Memory B cell (primary cell): Measurements from ENCODE around the gene GRK5.

Source experiments
- ATAC-seq: fragments of 150-1000 bp; cut with Tn5 transposase; 2 replicates; pipeline ENCODE4 v1.10.0; 2021; ENCODE audit warnings: low read depth, mild to moderate bottlenecking, moderate library complexity
- DNase-seq, 2 donors: peaks; one replicate each; pipeline ENCODE4 v3.0.0; 2022; ENCODE audit warnings: low spot score in 2 of 2
- H3K27ac Mint-ChIP-seq: one replicate; pipeline ENCODE4 v1.8.0; 2022; ENCODE audit warnings: mild to moderate bottlenecking, moderate library complexity, mixed read lengths
- H3K27me3 Mint-ChIP-seq: one replicate; pipeline ENCODE4 v1.8.0; 2022; ENCODE audit warnings: mixed read lengths
- H3K36me3 Mint-ChIP-seq: one replicate; pipeline ENCODE4 v1.8.0; 2022; ENCODE audit warnings: mild to moderate bottlenecking, mixed read lengths
- H3K4me1 Mint-ChIP-seq: one replicate; pipeline ENCODE4 v1.8.0; 2022; ENCODE audit warnings: mixed read lengths
- H3K4me3 Mint-ChIP-seq: one replicate; pipeline ENCODE4 v1.8.0; 2022; ENCODE audit warnings: mild to moderate bottlenecking, moderate library complexity, mixed read lengths
- H3K9me3 Mint-ChIP-seq: one replicate; pipeline ENCODE4 v1.8.0; 2022; ENCODE audit warnings: mixed read lengths

GRK5 gene

DNA sequence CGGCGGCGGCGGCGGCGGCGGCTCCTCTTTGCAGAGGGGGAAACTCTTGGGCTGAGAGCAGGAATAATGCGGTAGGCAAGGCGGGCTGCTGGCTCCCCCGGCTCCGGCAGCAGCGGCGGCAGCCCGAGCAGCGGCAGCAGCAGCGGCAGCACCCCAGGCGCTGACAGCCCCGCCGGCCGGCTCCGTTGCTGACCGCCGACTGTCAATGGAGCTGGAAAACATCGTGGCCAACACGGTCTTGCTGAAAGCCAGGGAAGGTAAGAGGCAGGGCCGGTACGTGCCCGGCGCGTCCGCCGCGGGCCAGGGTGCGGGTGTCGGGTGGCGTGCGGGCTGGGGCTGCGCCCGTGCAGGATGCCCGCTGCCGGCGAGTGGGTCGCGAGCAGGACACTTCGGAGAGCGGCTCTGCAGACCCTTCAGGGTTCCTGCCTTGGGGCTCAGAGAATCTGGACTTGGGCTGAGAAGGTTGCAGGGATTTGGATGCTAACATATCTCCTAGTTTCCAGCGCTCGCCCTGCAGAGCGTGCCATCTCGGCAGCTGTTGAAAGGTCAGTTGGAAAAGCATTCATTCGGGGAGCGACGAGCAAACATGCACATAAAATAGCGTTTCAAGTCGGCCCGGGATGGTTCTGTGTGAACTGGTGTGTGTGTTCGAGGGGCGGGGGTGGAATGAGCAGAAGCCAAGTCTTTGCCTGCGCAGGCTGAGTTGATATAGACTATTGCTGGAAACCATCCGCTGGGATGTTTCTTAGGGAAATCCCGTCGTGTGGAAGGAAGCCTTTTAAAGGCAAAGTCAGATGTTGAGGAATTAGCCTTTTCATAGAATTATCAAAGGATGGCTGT, 562 bp downstream of the GRK5 start:
- DNase-seq (peak in 1 of 2 donors; percentile 55), ATAC-seq (no peak)
- H3K27me3 Mint-ChIP-seq: no peaks in the 10 kb centered on the region
- no peaks in the 10 kb centered on the region for H3K36me3 Mint-ChIP-seq
- H3K4me3 Mint-ChIP-seq: peak overlapping the region; percentile 98
- no peaks in the 10 kb centered on the region for H3K9me3 Mint-ChIP-seq
- peaks cover 23% of the 10 kb centered on the region for H3K4me1 Mint-ChIP-seq
- peak overlapping the region; percentile 96 for H3K27ac Mint-ChIP-seq

DNA sequence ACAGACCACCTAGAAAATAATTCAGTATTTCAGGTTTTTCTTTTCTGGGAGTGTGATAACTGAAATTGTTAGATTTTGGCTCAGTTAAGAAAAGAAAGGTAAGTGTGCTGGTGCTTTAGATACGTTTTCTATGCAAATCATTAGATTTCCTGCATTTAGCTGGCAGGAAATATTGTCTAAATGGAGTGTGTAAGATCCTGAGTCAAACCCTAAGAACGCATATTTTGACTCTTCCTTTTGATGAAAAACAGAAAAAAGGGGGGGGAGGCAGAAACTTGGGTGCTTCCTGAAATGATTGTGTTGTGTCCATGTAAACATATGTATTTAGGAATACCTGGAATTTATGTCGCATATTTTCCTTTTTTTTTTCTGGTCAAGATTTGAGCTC, 1.2 kb downstream of the GRK5 start:
- peak overlapping the region; percentile 98 for H3K4me3 Mint-ChIP-seq
- H3K27me3 Mint-ChIP-seq: no peaks in the 10 kb centered on the region
- peaks cover 23% of the 10 kb centered on the region for H3K4me1 Mint-ChIP-seq
- no peak for DNase-seq
- no peak for ATAC-seq
- no peaks in the 10 kb centered on the region for H3K9me3 Mint-ChIP-seq
- H3K27ac Mint-ChIP-seq: peak overlapping the region; percentile 96
- no peaks in the 10 kb centered on the region for H3K36me3 Mint-ChIP-seq

- H3K4me1 Mint-ChIP-seq: peaks cover 26% of the 10 kb centered on the region
- ATAC-seq (peak; percentile 23), DNase-seq (peak; percentile 47 to 52)
- H3K4me3 Mint-ChIP-seq: peak overlapping the region; percentile 98
- peaks cover under 1% of the 10 kb centered on the region for H3K36me3 Mint-ChIP-seq
- H3K27ac Mint-ChIP-seq: peak overlapping the region; percentile 96
- no peaks in the 10 kb centered on the region for H3K9me3 Mint-ChIP-seq
- no peaks in the 10 kb centered on the region for H3K27me3 Mint-ChIP-seq
Observed at GRCh38 chr10:119209035-119209735, 1.8 kb downstream of the GRK5 start.

DNA sequence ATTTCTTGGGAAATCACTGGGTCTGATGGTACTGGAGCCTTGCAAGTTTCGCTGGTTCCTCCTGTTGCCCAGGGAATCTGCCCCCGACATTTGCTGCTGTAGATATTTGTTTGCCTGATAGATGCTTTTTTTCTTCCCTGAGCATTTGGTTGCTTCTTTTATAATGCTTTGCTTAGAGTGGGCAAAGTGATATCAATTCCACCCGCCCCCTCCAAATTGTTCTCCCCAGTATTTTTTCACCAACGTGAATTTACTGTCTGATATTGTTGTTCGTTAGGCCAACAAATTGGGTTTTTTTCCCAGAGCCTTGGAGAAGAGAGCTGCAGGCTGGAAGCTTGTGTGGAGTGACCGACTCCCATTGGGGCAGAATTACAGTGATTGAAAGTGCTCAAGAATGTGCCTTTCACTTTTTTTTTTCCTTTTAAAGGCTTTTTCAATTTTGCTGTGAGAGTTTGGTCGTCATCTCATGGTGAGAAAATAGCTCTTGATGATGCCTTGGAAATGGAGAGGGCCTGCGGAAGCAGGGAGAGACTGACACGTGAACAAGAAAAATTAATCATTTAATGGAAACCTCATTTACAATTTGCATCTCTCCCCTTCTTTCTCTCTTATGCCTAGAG, 2.5 kb downstream of the GRK5 start:
- H3K4me1 Mint-ChIP-seq: peaks cover 28% of the 10 kb centered on the region
- no peaks in the 10 kb centered on the region for H3K27me3 Mint-ChIP-seq
- no peaks in the 10 kb centered on the region for H3K9me3 Mint-ChIP-seq
- DNase-seq (no peak), ATAC-seq (no peak)
- peak overlapping the region; percentile 98 for H3K4me3 Mint-ChIP-seq
- peak overlapping the region; percentile 96 for H3K27ac Mint-ChIP-seq
- peaks cover 2% of the 10 kb centered on the region for H3K36me3 Mint-ChIP-seq

GRCh38 chr10:119210633-119211032, 3.3 kb downstream of the GRK5 start:
- Mint-ChIP-seq H3K27me3 (no peaks in the 10 kb centered on the region), H3K4me1 (peaks cover 32% of the 10 kb centered on the region), H3K36me3 (peaks cover 3% of the 10 kb centered on the region), H3K4me3 (no peak overlapping the region), H3K27ac (no peak overlapping the region), H3K9me3 (no peaks in the 10 kb centered on the region)
- DNase-seq (no peak), ATAC-seq (no peak)

- H3K9me3 Mint-ChIP-seq: no peaks in the 10 kb centered on the region
- ATAC-seq: no peak
- DNase-seq: no peak
- peaks cover 3% of the 10 kb centered on the region for H3K36me3 Mint-ChIP-seq
- H3K27me3 Mint-ChIP-seq: no peaks in the 10 kb centered on the region
- H3K4me3 Mint-ChIP-seq: no peak overlapping the region
- H3K27ac Mint-ChIP-seq: peak overlapping the region; percentile 24
- peaks cover 31% of the 10 kb centered on the region for H3K4me1 Mint-ChIP-seq
Observed at GRCh38 chr10:119211176-119211575, 3.8 kb downstream of the GRK5 start.

DNA sequence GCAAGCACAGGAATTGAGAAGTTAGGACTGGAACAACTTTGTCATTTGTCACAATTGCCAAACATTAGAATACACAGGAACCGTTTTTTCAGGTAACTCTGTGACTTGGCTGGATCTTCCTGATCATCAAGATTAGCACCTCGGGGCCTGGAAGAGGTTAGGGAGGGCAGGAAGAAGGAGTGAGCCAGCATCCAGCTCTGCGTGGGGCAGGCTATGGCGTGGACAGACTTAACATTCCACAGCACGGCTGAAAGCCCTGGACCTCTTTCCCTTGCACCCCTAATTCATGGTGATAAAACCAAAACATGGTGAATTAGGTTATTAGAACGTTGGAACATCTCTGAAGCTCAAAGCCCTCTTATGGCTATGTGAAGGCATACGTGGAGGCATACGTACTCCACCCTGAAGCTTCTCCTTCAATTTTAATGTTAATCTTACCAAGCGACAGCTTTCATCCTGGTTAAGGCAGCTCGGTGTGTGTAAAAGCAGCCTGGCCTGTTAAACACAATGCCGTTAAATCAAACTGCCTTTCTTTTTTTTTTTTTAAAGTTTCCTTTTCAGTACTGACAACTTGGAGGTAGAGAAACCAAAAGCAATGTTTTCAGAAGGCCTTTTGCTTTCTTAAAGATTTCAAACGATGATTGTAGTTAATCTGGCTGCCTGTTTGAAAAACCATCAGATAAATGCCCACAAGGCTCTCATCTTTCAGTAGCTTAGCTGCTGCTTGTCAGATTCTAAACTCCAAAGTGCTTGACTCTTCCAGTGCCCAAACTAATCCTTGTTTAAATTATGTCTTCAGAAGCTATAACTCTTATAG, 4.5 kb downstream of the GRK5 start:
- no peak for DNase-seq
- Mint-ChIP-seq H3K27ac (peak overlapping the region; percentile 24), H3K4me3 (no peak overlapping the region), H3K4me1 (peaks cover 26% of the 10 kb centered on the region), H3K9me3 (no peaks in the 10 kb centered on the region), H3K27me3 (no peaks in the 10 kb centered on the region), H3K36me3 (peaks cover 3% of the 10 kb centered on the region)
- no peak for ATAC-seq

DNA sequence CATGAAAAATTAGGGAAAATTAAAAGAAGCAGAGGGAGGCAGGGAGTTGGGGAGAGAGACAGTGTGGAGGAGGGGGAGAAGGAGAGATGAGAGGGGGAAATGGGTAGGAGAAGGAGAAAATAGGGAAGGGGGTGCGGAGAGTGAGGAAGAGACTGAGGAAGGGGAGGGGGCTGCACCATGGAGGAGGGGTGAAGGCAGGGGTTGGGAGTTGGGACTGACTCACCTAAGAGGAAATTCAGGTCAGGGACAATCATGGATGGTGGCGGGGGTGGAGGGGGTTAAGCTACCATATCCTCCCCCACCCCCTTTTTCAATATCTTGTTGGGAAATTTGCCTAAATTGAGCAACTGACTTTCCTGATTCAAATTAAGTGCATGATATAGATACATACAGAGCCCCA, 8.0 kb downstream of the GRK5 start:
- ATAC-seq: no peak
- Mint-ChIP-seq H3K27ac (peak overlapping the region; percentile 82), H3K27me3 (no peaks in the 10 kb centered on the region)

GRCh38 chr10:119216127-119216526, 8.8 kb downstream of the GRK5 start:
- Mint-ChIP-seq H3K9me3 (no peaks in the 10 kb centered on the region), H3K27me3 (no peaks in the 10 kb centered on the region), H3K4me3 (no peak overlapping the region), H3K36me3 (peaks cover 3% of the 10 kb centered on the region), H3K4me1 (peaks cover 30% of the 10 kb centered on the region), H3K27ac (no peak overlapping the region)
- ATAC-seq (no peak), DNase-seq (no peak)

More for the DNA sequence above, 8.0 kb downstream of the GRK5 start:
- no peaks in the 10 kb centered on the region for H3K9me3 Mint-ChIP-seq
- H3K4me3 Mint-ChIP-seq: no peak overlapping the region
- DNase-seq: no peak
- peaks cover 28% of the 10 kb centered on the region for H3K4me1 Mint-ChIP-seq
- peaks cover 3% of the 10 kb centered on the region for H3K36me3 Mint-ChIP-seq

DNA sequence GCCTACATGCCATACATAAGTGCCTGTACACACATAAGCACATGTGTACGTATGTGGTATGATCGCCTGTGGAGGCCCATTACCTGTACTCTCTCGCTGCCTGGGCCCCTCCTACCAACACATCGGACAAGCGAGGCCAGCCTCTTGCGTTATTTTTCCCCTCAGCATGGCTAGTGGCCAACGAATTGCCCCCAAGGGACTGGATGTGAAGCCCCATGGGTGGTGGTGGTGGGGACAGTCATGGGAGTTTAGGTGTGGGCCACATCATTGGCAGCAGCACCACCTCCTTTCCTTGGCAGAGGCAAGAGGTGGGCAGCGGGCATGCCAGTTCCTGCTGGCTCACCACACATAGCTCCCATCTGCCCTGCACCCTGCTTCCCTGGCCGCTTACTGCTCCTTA, 10.0 kb downstream of the GRK5 start:
- Mint-ChIP-seq H3K4me1 (peaks cover 40% of the 10 kb centered on the region), H3K27ac (peak overlapping the region; percentile 31)

DNA sequence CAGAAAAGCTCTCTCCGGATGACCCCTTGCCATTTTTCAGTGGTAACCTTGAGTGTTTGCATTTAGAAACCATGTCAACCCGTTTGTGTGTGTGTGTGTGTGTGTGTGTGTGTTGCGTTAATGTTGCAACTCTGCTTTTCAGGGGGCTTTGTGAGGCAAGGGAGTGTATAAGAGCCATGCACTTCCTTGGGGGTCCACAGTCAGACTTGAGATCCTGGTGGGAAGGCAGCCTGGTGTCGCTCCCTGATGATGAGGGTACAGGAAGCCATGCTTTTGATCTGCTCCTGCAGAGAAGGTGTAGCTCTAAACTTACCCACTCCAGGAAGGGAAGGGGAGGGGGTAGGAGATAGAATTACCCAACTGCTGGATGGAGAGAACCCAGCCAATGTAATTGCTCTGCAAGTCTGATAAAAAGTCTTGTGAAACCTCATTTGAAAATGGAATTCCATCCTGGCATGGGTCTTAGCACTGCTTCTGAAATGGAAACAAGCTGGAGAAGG, 10.7 kb downstream of the GRK5 start:
- ATAC-seq (no peak), DNase-seq (no peak)
- H3K9me3 Mint-ChIP-seq: no peaks in the 10 kb centered on the region
- H3K36me3 Mint-ChIP-seq: peaks cover 3% of the 10 kb centered on the region
- peaks cover 38% of the 10 kb centered on the region for H3K4me1 Mint-ChIP-seq
- peak overlapping the region; percentile 47 for H3K27ac Mint-ChIP-seq
- H3K4me3 Mint-ChIP-seq: no peak overlapping the region
- H3K27me3 Mint-ChIP-seq: no peaks in the 10 kb centered on the region

More for the DNA sequence above, 10.0 kb downstream of the GRK5 start:
- H3K36me3 Mint-ChIP-seq: peaks cover 3% of the 10 kb centered on the region
- H3K4me3 Mint-ChIP-seq: no peak overlapping the region
- no peaks in the 10 kb centered on the region for H3K9me3 Mint-ChIP-seq
- DNase-seq (no peak), ATAC-seq (no peak)
- no peaks in the 10 kb centered on the region for H3K27me3 Mint-ChIP-seq

GRCh38 chr10:119219871-119220270, 12.5 kb downstream of the GRK5 start:
- H3K27me3 Mint-ChIP-seq: no peaks in the 10 kb centered on the region
- H3K9me3 Mint-ChIP-seq: no peaks in the 10 kb centered on the region
- peaks cover 2% of the 10 kb centered on the region for H3K36me3 Mint-ChIP-seq
- no peak overlapping the region for H3K27ac Mint-ChIP-seq
- DNase-seq (no peak), ATAC-seq (no peak)
- peaks cover 35% of the 10 kb centered on the region for H3K4me1 Mint-ChIP-seq
- no peak overlapping the region for H3K4me3 Mint-ChIP-seq

DNA sequence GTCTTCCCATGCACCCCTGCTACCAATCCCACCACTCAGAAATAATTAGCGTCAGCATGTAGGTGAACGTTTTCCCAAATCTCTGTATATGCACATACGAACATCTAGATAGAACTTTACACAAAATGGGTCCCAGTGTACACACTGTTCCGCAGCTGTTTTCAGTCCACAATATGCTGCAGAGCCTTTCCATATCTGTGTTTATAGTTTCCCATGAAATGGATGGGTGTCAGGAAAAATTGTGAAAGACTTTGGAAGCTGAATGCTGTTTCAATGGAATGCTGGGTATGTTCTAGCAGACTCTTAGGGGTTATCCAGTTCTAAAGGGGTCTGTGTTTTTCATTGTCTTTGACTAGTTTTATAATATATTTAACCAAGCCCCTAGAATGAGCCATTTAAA, 13.8 kb downstream of the GRK5 start:
- Mint-ChIP-seq H3K36me3 (no peaks in the 10 kb centered on the region), H3K27ac (no peak overlapping the region), H3K27me3 (no peaks in the 10 kb centered on the region), H3K4me1 (peaks cover 31% of the 10 kb centered on the region), H3K4me3 (no peak overlapping the region), H3K9me3 (no peaks in the 10 kb centered on the region)
- ATAC-seq: no peak
- DNase-seq: no peak
